ENCODE data around the gene NCOA7. TPM values are rescaled to one million over a fixed set of nuclear protein-coding genes. Genes with fewer than 3 reads are reported as not detected.

Gene NCOA7
- total RNA-seq, 6 donors from 2014 or later: 33.5 to 75.6 (median 48.9) TPM

GRCh38 chr6:125816828-125817280, 26.1 kb downstream of the NCOA7 start:
- ATAC-seq (ENCODE audit: low FRiP score in 2 of 2) (no peak), DNase-seq (no peak)
- Histone ChIP-seq H3K36me3 (peaks cover 0 to 11% (median 0%) of the 10 kb centered on the region in 4 donors), H3K4me1 (peaks cover 33 to 51% (median 39%) of the 10 kb centered on the region in 4 donors), H3K27ac (no peak overlapping the region), H3K27me3 (no peaks in the 10 kb centered on the region), H3K9me3 (no peaks in the 10 kb centered on the region), H3K4me3 (no peak overlapping the region)
- TF ChIP-seq EP300 (IDR thresholded peaks at IDR 0.05) (no peak), POLR2AphosphoS5 (IDR thresholded peaks at IDR 0.05) (no peak), POLR2A (IDR thresholded peaks at IDR 0.05) (no peak), CTCF (IDR thresholded peaks at IDR 0.05) (no peak)
- 77 to 89% methylated on average over 1 of the region's 1 CpG for WGBS, 2 donors

DNA sequence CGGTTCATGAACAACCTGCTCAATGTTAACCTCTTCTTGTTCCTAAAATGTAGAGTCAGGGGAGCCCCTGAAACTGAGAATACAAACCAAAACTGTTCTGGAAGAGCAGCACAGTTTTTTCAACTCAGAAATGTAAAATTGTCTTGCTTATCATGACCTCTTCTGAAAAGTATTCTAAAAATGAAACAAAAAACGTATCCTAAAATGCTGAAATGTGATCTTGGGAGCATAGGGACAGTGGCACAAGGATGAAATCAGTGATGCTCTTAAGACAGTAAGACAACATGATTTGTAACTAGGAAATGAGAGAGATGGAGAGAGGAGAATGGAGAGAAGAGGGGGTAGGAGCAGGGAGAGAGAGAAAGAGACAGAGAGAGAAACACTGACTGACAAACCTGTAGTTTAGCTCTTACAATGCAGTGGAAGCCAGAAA, 27.5 kb downstream of the NCOA7 start:
- Histone ChIP-seq H3K9me3 (no peaks in the 10 kb centered on the region), H3K4me3 (no peak overlapping the region), H3K4me1 (peaks cover 26 to 40% (median 38%) of the 10 kb centered on the region in 4 donors), H3K27me3 (no peaks in the 10 kb centered on the region), H3K27ac (peak overlapping the region in 2 of 4 donors; percentile 7 to 22), H3K36me3 (peaks cover 0 to 11% (median 0%) of the 10 kb centered on the region in 4 donors)
- peak in 1 of 2 donors; percentile 16 for ATAC-seq (ENCODE audit: low FRiP score in 2 of 2)
- TF ChIP-seq POLR2A (IDR thresholded peaks at IDR 0.05) (no peak), EP300 (IDR thresholded peaks at IDR 0.05) (no peak), POLR2AphosphoS5 (IDR thresholded peaks at IDR 0.05) (no peak), CTCF (IDR thresholded peaks at IDR 0.05) (no peak)
- DNase-seq: no peak
- 60% methylated on average over 2 of the region's 2 CpGs for WGBS, 2 donors

- H3K27me3 ChIP-seq: no peaks in the 10 kb centered on the region
- 47 to 62% methylated on average over 4 of the region's 4 CpGs for WGBS, 2 donors
- H3K4me1 ChIP-seq: peaks cover 26 to 41% (median 39%) of the 10 kb centered on the region in 4 donors
- TF ChIP-seq EP300 (IDR thresholded peaks at IDR 0.05) (no peak), POLR2AphosphoS5 (IDR thresholded peaks at IDR 0.05) (no peak), CTCF (IDR thresholded peaks at IDR 0.05) (no peak), POLR2A (IDR thresholded peaks at IDR 0.05) (no peak)
- H3K36me3 ChIP-seq: peaks cover 0 to 11% (median 0%) of the 10 kb centered on the region in 4 donors
- H3K9me3 ChIP-seq: no peaks in the 10 kb centered on the region
- H3K27ac ChIP-seq: peak overlapping the region in 2 of 4 donors; percentile 7 to 12
- H3K4me3 ChIP-seq: no peak overlapping the region
- DNase-seq: no peak
- peak in 1 of 2 donors; percentile 79 for ATAC-seq (ENCODE audit: low FRiP score in 2 of 2)
Observed at GRCh38 chr6:125818772-125819260, 28.1 kb downstream of the NCOA7 start.

GRCh38 chr6:125819535-125820326, 29.0 kb downstream of the NCOA7 start:
- Histone ChIP-seq H3K27ac (no peak overlapping the region), H3K36me3 (peaks cover 0 to 11% (median 0%) of the 10 kb centered on the region in 4 donors), H3K4me1 (peaks cover 18 to 36% (median 32%) of the 10 kb centered on the region in 4 donors), H3K9me3 (no peaks in the 10 kb centered on the region), H3K27me3 (no peaks in the 10 kb centered on the region), H3K4me3 (no peak overlapping the region)
- ATAC-seq (ENCODE audit: low FRiP score in 2 of 2) (no peak), DNase-seq (no peak)
- TF ChIP-seq POLR2AphosphoS5 (IDR thresholded peaks at IDR 0.05): no peak
- TF ChIP-seq CTCF (IDR thresholded peaks at IDR 0.05): no peak
- no peak for TF ChIP-seq EP300 (IDR thresholded peaks at IDR 0.05)
- no peak for TF ChIP-seq POLR2A (IDR thresholded peaks at IDR 0.05)
- WGBS, 2 donors: 83 to 92% methylated on average over 4 of the region's 4 CpGs

Data from upper lobe of left lung (tissue), 6 donors.